Endothelial cell (in vitro differentiated cells): ENCODE results near the gene RBM10. TPM values are rescaled to one million over a fixed set of nuclear protein-coding genes. Genes with fewer than 3 reads are reported as not detected.

ENCODE experiments used
- DNase-seq: peaks from one replicate; pipeline ENCODE4 v3.0.0; 2021; ENCODE audit warnings: low spot score
- H3K27ac Mint-ChIP-seq: one replicate; pipeline ENCODE4 v1.8.0; 2021; ENCODE audit warnings: mixed read lengths, inconsistent platforms; ENCODE audit not compliant: unreplicated experiment
- H3K27me3 Mint-ChIP-seq: one replicate; pipeline ENCODE4 v1.8.0; 2021; ENCODE audit warnings: mild to moderate bottlenecking, moderate library complexity, mixed read lengths, inconsistent platforms; ENCODE audit not compliant: unreplicated experiment
- H3K36me3 Mint-ChIP-seq: one replicate; pipeline ENCODE4 v1.8.0; 2021; ENCODE audit warnings: mild to moderate bottlenecking, low read depth, mixed read lengths, inconsistent platforms; ENCODE audit not compliant: unreplicated experiment
- H3K4me1 Mint-ChIP-seq: one replicate; pipeline ENCODE4 v1.8.0; 2021; ENCODE audit warnings: mild to moderate bottlenecking, mixed read lengths, inconsistent platforms; ENCODE audit not compliant: unreplicated experiment
- H3K4me3 Mint-ChIP-seq: one replicate; pipeline ENCODE4 v1.8.0; 2021; ENCODE audit warnings: mild to moderate bottlenecking, mixed read lengths, inconsistent platforms; ENCODE audit not compliant: unreplicated experiment
- H3K9me3 Mint-ChIP-seq: one replicate; pipeline ENCODE4 v1.8.0; 2021; ENCODE audit warnings: mixed read lengths, inconsistent platforms; ENCODE audit not compliant: unreplicated experiment
- total RNA-seq: library from RNA; stranded (reverse); fragmentation: NEBNext Ultra II Directional; extraction: Animal tissue kit (Norgen Biotek cat#: 25700); gene quantifications from one replicate; pipeline ENCODE4 v1.2.1, GENCODE V29; 2021; ENCODE audit not compliant: unreplicated experiment
- TF ChIP-seq, protein P1 (sequence below): fragments of 200-600 bp; sonication (generic); IDR thresholded peaks from one replicate; pipeline ENCODE4 v1.5.0; 2021; ENCODE audit warnings: antibody characterized with exemption; ENCODE audit not compliant: unreplicated experiment

The RBM10 gene
- total RNA-seq, 1 donor from 2014 or later = 42.1 TPM

DNA sequence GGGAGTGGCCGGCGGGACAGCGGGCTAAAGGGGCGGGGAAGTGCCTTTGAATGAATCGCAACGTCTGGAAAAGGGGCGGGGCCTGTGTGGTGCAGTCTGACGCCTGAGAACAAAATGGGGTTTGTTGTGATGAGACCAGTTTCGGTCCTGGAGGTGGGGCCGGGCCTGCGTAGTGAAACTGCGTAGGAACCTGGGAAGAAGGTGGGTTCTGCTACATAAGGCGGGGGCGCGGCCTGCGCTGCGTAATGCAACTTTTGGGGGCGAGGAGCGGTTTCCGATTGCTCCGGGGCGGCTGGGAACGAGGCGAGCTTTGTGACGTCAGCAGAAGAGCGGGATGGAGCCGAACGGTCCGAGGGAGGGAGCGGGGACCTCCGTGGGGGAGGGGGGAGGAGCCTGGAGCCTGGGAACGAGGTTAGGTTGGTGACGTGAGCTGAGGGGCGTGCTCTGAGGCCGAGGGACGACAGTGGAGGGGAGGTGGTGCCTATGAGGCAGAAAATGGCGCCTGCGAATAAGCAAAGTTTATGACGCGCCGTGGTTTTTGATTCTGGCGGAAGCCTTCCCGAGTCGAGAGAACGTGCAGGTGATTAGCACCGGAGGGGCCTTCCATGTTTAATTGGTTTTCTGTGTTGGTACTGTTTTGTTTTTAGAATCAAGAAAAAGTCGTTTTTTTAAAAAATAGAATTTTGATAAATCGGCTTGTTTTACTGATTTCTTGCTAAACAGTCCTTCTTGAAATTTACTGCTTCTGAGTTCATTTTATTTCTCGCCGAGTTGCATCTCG, 88.5 kb downstream of the RBM10 start:
- TF ChIP-seq, protein P1, sequence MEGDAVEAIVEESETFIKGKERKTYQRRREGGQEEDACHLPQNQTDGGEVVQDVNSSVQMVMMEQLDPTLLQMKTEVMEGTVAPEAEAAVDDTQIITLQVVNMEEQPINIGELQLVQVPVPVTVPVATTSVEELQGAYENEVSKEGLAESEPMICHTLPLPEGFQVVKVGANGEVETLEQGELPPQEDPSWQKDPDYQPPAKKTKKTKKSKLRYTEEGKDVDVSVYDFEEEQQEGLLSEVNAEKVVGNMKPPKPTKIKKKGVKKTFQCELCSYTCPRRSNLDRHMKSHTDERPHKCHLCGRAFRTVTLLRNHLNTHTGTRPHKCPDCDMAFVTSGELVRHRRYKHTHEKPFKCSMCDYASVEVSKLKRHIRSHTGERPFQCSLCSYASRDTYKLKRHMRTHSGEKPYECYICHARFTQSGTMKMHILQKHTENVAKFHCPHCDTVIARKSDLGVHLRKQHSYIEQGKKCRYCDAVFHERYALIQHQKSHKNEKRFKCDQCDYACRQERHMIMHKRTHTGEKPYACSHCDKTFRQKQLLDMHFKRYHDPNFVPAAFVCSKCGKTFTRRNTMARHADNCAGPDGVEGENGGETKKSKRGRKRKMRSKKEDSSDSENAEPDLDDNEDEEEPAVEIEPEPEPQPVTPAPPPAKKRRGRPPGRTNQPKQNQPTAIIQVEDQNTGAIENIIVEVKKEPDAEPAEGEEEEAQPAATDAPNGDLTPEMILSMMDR = no peak
- no peaks in the 10 kb centered on the region for H3K9me3 Mint-ChIP-seq
- H3K4me3 Mint-ChIP-seq = peak overlapping the region; percentile 98
- peak; percentile 75 for DNase-seq
- peaks cover 5% of the 10 kb centered on the region for H3K4me1 Mint-ChIP-seq
- peaks cover 5% of the 10 kb centered on the region for H3K27me3 Mint-ChIP-seq
- H3K27ac Mint-ChIP-seq = peak overlapping the region; percentile 100
- peaks cover 6% of the 10 kb centered on the region for H3K36me3 Mint-ChIP-seq

DNA sequence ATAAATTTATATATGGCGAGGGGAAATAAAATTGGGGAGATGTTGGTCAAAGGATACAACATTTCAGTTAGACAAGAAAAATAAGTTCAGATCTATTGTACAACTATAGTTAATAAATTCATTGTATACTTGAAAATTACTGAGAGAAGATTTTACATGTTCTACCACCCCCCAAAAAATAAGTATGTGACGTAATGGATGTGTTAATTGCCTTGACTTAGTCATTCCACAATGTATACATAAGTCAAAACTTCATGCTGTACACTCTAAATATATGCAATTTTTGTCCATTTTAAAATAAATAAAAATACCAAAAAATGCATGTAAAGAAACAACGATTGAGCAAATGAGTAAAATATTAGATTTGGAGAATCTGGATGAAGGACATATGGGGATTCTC, 89.6 kb downstream of the RBM10 start:
- peak overlapping the region; percentile 98 for H3K4me3 Mint-ChIP-seq
- H3K36me3 Mint-ChIP-seq = peaks cover 6% of the 10 kb centered on the region
- H3K9me3 Mint-ChIP-seq = no peaks in the 10 kb centered on the region
- no peak for DNase-seq
- TF ChIP-seq, protein P1 = no peak
- H3K27me3 Mint-ChIP-seq = peaks cover 5% of the 10 kb centered on the region
- peaks cover 5% of the 10 kb centered on the region for H3K4me1 Mint-ChIP-seq
- peak overlapping the region; percentile 100 for H3K27ac Mint-ChIP-seq

DNA sequence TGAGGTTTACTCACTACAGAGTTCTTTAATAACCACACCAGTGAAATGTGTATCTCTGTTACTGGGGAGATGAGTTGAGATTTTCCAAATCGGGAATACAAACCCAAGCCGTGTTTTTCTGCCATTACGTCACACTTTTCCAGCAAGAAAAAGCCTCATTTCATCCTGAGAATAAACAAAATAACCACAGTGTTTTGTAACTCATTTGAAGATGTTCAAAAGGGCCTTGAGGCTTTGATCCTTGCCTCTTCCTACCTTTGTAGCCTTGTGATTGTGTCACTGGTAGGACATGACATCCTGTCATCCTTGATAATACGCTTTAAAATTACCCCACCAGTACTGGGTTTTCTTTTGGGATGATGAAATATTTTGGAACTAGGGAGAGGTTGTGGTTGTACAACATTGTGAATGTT, 90.7 kb downstream of the RBM10 start:
- DNase-seq = no peak
- H3K36me3 Mint-ChIP-seq = no peaks in the 10 kb centered on the region
- no peaks in the 10 kb centered on the region for H3K9me3 Mint-ChIP-seq

More for the DNA sequence above, 90.7 kb downstream of the RBM10 start:
- Mint-ChIP-seq H3K27ac (no peak overlapping the region), H3K27me3 (peaks cover 5% of the 10 kb centered on the region), H3K4me3 (no peak overlapping the region), H3K4me1 (peaks cover 5% of the 10 kb centered on the region)
- TF ChIP-seq, protein P1 = no peak

Other genes with a start within 250 kb of the RBM10 start
- 17.4 TPM for gene JADE3, start 232.8 kb upstream of the RBM10 start, total RNA-seq
- gene RGN, start 66.8 kb upstream of the RBM10 start, total RNA-seq = 0.54 TPM
- gene NDUFB11, start 519 bp upstream of the RBM10 start, total RNA-seq = 81.5 TPM
- 246 TPM for gene UBA1, start 48.6 kb downstream of the RBM10 start, total RNA-seq
- 103 TPM for gene CDK16, start 73.5 kb downstream of the RBM10 start, total RNA-seq
- 72.5 TPM for gene USP11, start 87.8 kb downstream of the RBM10 start, total RNA-seq
- gene ZNF157, start 225.4 kb downstream of the RBM10 start, total RNA-seq = 0.67 TPM